HTERT RPE-1 (cell line): Measurements from ENCODE around the gene LIMS3.
"Not testable (repeated sequence)": the region's sequence is repeated elsewhere in the genome, so short reads cannot be mapped to it uniquely, and the experiment has no call there.

Experiments used
- in situ Hi-C: fragments of 300-500 bp; cut with MboI; formaldehyde crosslinking; loops from 4 replicates; pipeline ENCODE4 v1.14.3; 2020; ENCODE audit warnings: low sequenced_read_pairs

Gene LIMS3

DNA sequence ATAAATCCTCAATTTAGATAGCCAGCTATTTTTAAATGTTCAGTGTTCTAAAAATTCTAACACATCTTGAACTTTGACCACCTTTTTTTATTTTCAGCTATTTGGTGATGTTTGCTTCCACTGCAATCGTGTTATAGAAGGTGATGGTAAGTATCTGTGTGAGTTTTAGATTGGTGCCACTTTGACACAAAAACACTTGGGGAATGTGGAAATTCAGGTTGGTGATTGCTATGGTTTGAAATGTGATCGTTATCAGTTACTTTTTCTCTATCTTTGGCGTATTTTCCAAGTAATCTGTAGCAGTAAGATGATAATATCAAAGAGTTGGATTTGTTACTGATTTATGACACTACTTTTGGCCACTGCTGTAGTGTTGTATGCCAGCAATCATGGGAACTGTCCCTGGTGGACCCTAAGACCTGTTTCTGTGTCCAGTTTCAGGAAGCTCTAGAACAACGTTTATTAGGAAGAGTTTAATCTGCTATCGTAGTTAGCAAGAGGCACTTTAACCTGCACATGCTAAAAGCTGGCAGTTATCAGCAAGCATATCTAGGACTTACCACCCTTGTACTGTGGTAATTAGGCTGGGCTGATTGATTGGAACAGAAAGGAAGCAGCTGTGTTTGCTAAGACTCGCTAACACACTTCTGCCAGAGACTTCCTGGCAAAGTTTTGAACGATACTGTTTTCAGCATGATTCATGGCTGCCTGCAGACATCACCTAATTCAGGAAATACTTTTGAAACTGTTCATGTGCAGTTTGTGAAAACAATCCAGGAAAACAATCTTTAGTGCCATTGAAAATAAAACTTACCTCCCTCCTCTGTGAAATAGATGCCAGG lies 23.3 kb downstream of the LIMS3 start:
- in situ Hi-C loops, result not testable (repeated sequence)

DNA sequence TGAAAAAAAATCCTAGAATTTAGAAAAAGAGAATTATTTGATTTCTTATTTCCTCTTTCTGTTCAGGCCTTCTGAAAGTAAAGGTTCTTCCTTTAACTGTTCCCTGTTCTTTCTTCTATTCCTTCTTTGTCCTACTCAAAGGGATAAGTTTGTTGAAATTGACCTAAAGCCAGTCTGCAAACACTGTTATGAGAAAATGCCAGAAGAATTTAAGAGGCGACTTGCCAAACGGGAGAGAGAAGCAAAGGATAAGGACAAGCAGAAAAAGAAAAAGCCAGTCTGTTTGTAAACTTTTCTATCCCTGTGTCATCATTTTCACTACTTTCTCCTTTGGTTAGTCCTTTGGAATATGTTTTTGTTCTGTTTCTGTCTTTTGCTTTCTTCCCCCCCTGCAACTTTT lies 26.0 kb downstream of the LIMS3 start:
- in situ Hi-C loops, result not testable (repeated sequence)

- in situ Hi-C loops, result not testable (repeated sequence)
Observed at GRCh38 chr2:109927803-109928202, 29.3 kb downstream of the LIMS3 start.

- in situ Hi-C loops, result not testable (repeated sequence)
Observed at GRCh38 chr2:109929222-109929621, 30.7 kb downstream of the LIMS3 start.

DNA sequence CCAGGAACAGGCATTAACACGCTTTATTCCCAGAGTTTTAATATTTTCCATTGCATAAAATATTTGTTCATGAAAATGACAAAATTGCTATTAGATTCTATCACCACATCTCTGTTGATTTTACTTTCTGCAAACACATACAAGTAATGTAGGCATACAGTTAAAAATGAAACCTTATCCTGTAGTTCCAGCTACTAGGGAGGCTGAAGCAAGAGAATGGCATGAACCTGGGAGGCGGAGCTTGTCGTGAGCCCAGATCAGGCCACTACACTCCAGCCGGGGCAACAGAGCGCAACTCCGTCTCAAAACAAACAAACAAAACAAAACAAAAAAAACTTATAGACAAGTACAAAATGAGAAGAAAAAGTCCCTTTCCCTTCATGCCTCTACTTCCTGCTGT lies 38.0 kb downstream of the LIMS3 start:
- in situ Hi-C loops, result not testable (repeated sequence)

DNA sequence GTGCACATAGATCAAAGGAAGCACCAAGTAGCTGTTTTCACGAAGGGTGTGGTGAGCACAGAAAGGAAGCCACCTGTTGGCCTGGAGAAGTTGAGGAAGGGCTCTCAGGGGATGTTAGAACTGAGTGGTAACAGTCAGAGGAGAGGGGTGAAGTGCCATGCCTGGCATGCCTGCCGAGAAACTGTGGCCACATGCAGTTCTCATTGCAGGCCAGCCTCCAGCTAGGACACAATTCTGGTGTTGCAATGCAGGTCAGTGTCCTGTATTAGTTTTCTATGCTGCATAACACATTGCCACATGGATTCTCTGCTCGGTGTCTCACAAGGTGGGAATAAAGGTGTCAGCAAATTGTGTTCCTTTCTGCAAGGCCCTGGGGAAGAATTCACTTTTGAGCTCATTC lies 46.9 kb downstream of the LIMS3 start:
- in situ Hi-C loops, result not testable (repeated sequence)

GRCh38 chr2:109947262-109947958 lies 48.9 kb downstream of the LIMS3 start:
- in situ Hi-C loops, result not testable (repeated sequence)

DNA sequence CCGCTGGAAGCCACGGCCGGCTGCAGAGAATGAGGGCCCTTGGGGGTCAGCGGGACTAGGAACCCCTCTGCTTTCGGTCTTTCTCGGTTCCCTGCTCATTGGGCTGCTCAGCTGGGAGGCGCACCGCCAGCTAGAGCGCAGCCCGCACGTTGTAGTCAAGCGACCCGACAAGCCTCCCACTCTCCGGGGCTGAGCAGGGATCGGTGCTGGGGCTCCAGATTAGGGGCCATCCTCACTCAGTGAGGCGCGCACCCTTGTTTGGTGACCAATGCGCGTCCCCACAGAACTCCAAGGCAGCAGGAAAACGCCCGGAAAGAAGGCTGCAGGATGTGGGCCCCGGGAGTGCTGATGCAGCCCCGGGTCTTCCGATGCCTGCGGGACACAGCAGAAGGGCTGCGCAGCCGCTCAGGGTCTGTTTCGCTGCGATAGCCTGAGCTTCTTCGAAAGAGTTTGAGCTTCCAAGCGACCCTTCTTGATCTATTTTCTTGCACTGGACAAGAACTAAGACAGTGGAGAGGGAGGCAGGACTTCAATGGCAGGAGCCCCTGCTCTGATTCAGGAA lies 49.6 kb downstream of the LIMS3 start:
- in situ Hi-C loops, result not testable (repeated sequence)

DNA sequence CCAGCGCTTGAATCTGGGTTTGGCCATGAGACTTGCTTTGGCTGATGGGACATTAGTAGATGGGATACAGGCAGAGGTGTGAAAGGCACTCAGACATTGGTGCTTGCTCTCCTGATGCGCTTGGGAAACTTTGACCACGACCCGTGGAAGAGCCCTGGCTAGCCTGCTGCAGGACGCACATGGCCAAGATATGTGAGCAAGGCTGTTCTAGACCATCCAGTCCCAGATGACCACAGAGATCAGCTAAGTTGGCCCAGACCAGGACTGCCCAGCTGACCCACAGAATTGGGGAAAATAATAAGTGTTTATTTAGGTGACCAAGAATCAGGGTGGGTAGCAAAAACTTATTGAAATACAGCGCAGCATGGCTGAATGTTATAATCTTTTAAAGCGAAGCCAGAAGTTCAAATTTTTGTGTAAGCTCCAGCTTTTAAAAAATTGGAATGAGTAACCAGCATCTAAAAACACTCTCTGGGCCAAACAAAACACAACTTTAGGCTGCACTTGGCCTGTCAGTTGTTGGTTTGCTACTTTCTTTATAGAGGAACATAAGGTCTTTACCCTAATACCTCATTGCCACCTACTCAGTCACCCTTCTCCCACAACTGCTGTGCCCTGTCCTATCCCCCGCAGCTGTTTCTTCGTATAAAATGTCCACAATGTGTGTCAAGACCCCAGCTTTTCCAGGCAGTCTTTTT lies 51.8 kb downstream of the LIMS3 start:
- in situ Hi-C loops, result not testable (repeated sequence)

GRCh38 chr2:109963942-109964341 lies 65.5 kb downstream of the LIMS3 start:
- in situ Hi-C loops, result not testable (repeated sequence)

DNA sequence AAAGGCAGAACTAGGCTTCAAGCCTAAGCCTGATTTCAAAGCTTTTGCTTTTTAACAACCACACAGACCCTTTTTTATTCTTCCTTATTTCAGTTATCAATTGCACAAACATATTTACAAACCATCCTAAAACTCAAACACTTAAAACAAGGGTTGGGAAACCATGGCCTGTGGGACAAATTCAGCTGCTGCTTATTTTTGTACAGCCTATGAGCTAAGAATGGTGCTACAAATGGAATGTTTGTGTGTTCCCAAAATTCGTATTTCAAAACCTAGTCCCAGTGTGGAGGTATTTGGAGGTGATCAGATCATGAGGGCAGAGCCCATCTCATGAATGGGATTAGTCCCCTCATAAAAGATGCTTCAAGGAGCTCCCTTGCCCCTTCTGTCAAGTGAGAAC lies 67.0 kb downstream of the LIMS3 start:
- in situ Hi-C loops, result not testable (repeated sequence)

DNA sequence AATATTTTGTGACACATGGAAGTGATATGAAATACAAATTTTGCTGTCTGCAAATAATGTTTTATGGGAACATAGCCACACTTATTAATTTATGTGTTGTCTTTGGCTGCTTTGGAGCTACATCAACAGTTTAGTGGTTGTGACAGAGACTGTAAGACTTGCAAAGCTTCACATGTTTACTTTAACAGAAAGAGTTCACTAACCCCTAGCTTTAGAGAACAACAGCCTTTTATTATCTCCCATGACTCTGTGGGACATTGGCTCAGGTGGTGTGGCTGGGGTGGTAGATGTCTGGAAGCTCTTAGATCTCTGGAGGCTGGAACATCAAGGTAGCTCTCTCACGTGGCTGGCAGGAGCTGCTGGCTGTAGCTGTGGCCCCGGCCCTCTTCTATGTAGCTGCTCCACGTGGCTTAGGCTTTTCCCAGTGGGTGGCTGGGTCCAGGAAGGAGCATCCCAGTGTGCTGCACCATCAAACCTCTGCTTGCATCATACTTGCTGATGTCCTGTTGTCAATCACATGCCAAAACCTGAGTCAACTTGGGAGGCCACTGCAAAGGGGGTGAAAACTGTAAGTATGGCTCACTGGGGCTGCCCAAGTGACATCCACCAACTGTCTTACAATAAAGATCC lies 67.7 kb downstream of the LIMS3 start:
- in situ Hi-C loops, result not testable (repeated sequence)

GRCh38 chr2:109966858-109967257 lies 68.4 kb downstream of the LIMS3 start:
- in situ Hi-C loops, result not testable (repeated sequence)

- in situ Hi-C loops, result not testable (repeated sequence)
Observed at GRCh38 chr2:109969864-109970263, 71.4 kb downstream of the LIMS3 start.

DNA sequence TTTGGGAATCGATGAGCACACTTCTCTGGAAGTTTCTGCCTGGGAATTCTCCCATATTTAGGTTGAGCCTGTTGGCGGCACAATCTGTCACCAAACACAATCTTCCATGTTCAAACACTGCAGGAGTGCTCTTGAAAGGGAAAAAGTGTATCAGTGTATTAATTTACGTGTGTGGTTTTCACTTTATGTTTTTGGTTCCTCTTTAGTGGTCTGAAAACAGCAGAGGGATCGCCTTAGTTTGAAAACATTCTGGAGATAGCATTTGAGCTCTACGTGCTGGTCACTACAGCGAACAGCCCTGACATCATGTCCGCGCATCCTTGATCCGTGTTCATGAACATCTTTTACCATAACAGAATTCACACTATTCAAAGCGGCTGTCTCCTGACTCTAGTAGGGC lies 73.2 kb downstream of the LIMS3 start:
- in situ Hi-C loops, result not testable (repeated sequence)
